ENCODE results near the gene EFR3B.

Gene EFR3B

DNA sequence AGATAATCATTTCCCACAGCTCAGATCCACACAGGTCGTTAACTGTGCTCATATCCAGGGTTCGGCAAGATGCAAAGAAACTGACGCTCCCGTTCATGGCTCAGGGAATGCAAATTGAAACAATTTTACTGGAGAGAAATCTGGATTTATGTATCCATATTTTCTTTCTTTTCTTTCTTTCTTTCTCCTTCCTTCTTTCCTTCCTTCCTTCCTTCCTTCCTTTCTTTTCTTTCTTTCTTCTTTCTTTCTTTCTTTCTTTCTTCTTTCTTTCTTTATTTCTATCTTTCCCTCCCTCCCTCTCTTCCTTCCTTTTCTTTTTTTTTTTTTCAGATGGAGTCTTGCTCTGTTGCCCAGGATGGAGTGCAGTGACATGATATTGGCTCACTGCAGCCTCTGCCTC lies 146.5 kb downstream of the EFR3B start:
- TF ChIP-seq ZFX (IDR thresholded peaks at IDR 0.05; ENCODE audit: borderline replicate concordance), result no peak
- TF ChIP-seq, protein P1, sequence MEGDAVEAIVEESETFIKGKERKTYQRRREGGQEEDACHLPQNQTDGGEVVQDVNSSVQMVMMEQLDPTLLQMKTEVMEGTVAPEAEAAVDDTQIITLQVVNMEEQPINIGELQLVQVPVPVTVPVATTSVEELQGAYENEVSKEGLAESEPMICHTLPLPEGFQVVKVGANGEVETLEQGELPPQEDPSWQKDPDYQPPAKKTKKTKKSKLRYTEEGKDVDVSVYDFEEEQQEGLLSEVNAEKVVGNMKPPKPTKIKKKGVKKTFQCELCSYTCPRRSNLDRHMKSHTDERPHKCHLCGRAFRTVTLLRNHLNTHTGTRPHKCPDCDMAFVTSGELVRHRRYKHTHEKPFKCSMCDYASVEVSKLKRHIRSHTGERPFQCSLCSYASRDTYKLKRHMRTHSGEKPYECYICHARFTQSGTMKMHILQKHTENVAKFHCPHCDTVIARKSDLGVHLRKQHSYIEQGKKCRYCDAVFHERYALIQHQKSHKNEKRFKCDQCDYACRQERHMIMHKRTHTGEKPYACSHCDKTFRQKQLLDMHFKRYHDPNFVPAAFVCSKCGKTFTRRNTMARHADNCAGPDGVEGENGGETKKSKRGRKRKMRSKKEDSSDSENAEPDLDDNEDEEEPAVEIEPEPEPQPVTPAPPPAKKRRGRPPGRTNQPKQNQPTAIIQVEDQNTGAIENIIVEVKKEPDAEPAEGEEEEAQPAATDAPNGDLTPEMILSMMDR (IDR thresholded peaks at IDR 0.05), result no peak
- no peak overlapping the region for H3K27ac ChIP-seq

DNA sequence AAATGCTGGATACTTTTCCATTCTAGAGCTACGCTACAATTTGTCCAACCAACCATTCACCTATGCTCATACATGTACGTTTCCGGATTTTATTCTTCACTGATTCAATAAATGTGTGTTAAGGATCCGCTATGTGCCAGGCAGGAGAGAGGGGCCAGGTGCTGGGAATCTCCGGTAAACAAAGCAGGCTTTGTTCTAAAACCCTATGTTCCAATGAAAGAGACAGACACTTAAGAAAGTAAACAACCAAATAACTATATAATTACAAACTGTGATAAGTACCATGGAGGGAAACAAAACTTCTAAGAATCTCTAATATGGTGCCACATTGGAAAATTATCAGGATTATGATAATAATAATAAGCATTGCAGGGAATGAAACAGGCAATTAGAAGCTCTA lies 148.7 kb downstream of the EFR3B start:
- TF ChIP-seq, protein P1 (IDR thresholded peaks at IDR 0.05), result no peak
- H3K27ac ChIP-seq, result no peak overlapping the region

DNA sequence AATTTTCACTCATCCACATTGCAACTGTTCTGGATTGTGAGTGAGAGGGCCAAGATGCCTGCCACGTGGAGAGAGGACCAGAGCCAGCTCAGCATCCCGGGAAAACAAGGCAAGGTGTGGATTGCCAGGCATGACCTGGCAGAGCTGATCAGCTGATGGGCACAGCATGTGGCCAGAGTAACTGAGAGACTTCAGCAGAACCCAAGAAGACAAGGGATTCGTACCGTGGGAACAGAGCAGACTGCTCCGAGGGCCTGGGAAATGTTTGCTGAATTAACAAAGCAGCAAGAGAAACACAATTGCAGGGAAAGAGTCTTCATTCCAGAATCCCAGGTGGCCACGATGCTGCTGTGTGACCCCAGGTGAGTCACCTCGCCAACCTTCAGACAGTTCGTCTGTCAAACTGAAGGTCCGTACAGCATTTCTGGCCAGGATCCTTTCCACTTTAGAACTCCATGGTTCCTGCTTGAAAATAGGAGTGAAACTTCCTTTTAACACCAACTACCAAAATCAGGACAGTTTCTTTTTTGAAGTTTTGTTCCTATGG lies 152.8 kb downstream of the EFR3B start:
- no peak overlapping the region for H3K27ac ChIP-seq
- TF ChIP-seq, protein P1 (IDR thresholded peaks at IDR 0.05), result no peak
- TF ChIP-seq ZFX (IDR thresholded peaks at IDR 0.05; ENCODE audit: borderline replicate concordance), result no peak

DNA sequence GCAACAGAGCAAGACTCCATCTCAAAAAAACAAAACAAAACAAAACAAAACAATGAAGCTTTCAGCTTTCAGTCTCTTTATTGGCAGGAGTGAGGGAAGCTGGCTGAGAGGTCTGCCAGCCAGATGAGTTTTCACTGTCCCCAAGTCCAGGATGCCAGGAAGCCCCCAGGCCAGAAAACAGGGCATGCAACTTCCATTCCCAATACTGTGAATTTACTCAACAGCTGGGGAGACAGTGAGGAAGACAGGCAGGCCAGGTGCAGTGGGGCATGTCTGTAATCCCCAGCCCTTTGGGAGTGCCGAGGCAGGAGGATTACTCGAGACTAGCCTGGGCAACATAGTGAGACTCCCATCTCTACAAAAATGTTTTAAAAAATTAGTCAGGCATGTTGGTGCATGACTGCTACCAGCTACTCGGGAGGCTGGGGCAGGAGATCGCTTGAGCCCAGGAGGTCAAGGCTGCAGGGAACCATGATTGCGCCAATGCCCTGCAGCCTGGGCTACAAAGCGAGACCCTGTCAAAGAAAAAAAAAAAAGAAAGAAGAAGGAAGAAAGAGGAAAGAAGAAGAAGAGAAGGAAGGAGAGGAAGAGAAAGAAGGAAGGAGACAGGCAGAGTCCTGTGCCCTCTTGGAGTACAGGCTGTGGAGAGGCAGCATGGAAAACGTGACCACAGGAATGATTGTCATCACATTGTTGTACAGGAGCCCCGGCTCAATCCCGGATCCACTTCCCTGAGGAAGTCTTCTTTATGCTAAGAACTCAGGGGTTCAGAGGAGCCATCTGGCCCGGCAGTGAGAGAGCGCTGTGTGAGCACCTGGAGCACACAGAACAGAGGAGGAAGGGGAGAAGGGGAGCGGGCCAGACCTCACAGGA lies 155.7 kb downstream of the EFR3B start:
- TF ChIP-seq, protein P1 (IDR thresholded peaks at IDR 0.05), result no peak
- TF ChIP-seq ZFX (IDR thresholded peaks at IDR 0.05; ENCODE audit: borderline replicate concordance), result no peak
- no peak overlapping the region for H3K27ac ChIP-seq

DNA sequence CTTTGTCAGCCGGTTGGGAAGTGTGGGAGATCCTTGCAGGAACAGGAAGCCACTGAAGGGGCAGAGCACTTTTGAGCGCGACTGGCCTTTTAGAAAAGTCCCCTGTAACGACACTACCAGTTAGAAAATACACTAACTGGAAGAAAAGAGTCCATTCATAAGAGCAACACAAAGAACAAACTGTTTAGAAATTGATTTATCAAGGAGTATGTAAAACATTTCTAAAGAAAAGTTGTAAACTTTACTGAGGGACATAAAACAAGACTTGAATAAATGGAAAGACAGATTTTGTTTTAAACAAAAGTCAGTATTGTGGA lies 156.3 kb downstream of the EFR3B start:
- no peak overlapping the region for H3K27ac ChIP-seq
- TF ChIP-seq, protein P1 (IDR thresholded peaks at IDR 0.05), result no peak
- no peak for TF ChIP-seq ZFX (IDR thresholded peaks at IDR 0.05; ENCODE audit: borderline replicate concordance)

DNA sequence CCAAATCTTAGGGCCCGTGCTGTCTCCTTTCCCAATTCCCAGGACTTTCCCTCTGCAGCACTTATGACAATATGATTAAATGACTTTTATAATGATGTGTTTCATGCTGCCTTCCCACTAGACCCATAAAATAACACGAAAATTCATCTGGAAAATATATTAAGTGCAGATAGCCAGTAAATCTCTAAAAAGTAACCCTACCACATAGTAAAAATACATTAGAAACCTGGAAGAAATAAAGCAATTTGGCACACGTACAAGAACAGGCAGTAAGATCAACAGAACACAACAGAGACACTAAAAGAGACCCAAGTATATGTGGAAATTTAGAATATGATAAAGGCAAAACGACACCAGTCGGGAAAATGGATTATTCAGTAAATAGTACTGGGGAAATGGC lies 156.7 kb downstream of the EFR3B start:
- H3K27ac ChIP-seq, result no peak overlapping the region
- TF ChIP-seq ZFX (IDR thresholded peaks at IDR 0.05; ENCODE audit: borderline replicate concordance), result no peak
- TF ChIP-seq, protein P1 (IDR thresholded peaks at IDR 0.05), result no peak

DNA sequence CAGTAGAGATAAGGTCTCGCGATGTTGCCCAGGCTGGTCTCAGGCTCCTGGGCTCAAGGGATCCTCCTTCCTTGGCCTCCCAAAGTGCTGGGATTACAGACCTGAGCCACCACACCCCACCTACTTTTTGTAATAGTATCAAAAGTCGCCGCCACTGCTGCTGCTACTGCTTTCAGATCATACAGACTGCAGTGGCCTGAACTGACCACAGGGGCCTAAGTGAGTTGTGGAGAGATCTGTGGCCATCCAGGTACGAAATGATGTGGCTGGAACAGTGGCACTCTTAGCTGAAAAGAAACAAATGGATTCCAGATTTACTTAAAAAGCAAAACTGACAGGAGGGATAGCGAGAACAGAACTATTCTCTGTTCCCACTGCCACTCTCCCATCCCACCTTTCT lies 159.4 kb downstream of the EFR3B start:
- TF ChIP-seq, protein P1 (IDR thresholded peaks at IDR 0.05), result peak; percentile 15; the same call in 1 of the 2 replicates
- no peak for TF ChIP-seq ZFX (IDR thresholded peaks at IDR 0.05; ENCODE audit: borderline replicate concordance)
- no peak overlapping the region for H3K27ac ChIP-seq

Measured in 22Rv1 (cell line).